ENCODE results near the gene BCL11B.

BCL11B gene

GRCh38 chr14:99212199-99212598 lies 59.8 kb downstream of the BCL11B start:
- DNase-seq (ENCODE audit: low read depth, low spot score) = no peak
- H3K4me3 ChIP-seq (ENCODE audit: low read length) = no peak overlapping the region

- DNase-seq (ENCODE audit: low read depth, low spot score) = no peak
Measured at GRCh38 chr14:99211410-99211809, 60.6 kb downstream of the BCL11B start.

GRCh38 chr14:99210333-99210732 lies 61.7 kb downstream of the BCL11B start:
- H3K4me3 ChIP-seq (ENCODE audit: low read length) = no peak overlapping the region
- DNase-seq (ENCODE audit: low read depth, low spot score) = no peak

More at GRCh38 chr14:99211410-99211809, 60.6 kb downstream of the BCL11B start:
- no peak overlapping the region for H3K4me3 ChIP-seq (ENCODE audit: low read length)

- no peak for DNase-seq (ENCODE audit: low read depth, low spot score)
- H3K4me3 ChIP-seq (ENCODE audit: low read length) = no peak overlapping the region
Measured at GRCh38 chr14:99209409-99209808, 62.6 kb downstream of the BCL11B start.

GRCh38 chr14:99208318-99208717 lies 63.7 kb downstream of the BCL11B start:
- no peak overlapping the region for H3K4me3 ChIP-seq (ENCODE audit: low read length)

GRCh38 chr14:99207456-99207855 lies 64.5 kb downstream of the BCL11B start:
- no peak for DNase-seq (ENCODE audit: low read depth, low spot score)
- no peak overlapping the region for H3K4me3 ChIP-seq (ENCODE audit: low read length)

More at GRCh38 chr14:99208318-99208717, 63.7 kb downstream of the BCL11B start:
- no peak for DNase-seq (ENCODE audit: low read depth, low spot score)

GRCh38 chr14:99206090-99206489 lies 65.9 kb downstream of the BCL11B start:
- H3K4me3 ChIP-seq (ENCODE audit: low read length) = no peak overlapping the region
- DNase-seq (ENCODE audit: low read depth, low spot score) = no peak

GRCh38 chr14:99205086-99205688 lies 66.8 kb downstream of the BCL11B start:
- no peak overlapping the region for H3K4me3 ChIP-seq (ENCODE audit: low read length)
- DNase-seq (ENCODE audit: low read depth, low spot score) = no peak

GRCh38 chr14:99203801-99204200 lies 68.2 kb downstream of the BCL11B start:
- no peak overlapping the region for H3K4me3 ChIP-seq (ENCODE audit: low read length)
- no peak for DNase-seq (ENCODE audit: low read depth, low spot score)

GRCh38 chr14:99203080-99203479 lies 68.9 kb downstream of the BCL11B start:
- no peak for DNase-seq (ENCODE audit: low read depth, low spot score)
- H3K4me3 ChIP-seq (ENCODE audit: low read length) = no peak overlapping the region

GRCh38 chr14:99202516-99202915 lies 69.5 kb downstream of the BCL11B start:
- DNase-seq (ENCODE audit: low read depth, low spot score) = no peak
- H3K4me3 ChIP-seq (ENCODE audit: low read length) = no peak overlapping the region

GRCh38 chr14:99201351-99202073 lies 70.5 kb downstream of the BCL11B start:
- no peak overlapping the region for H3K4me3 ChIP-seq (ENCODE audit: low read length)
- DNase-seq (ENCODE audit: low read depth, low spot score) = no peak

GRCh38 chr14:99200654-99201005 lies 71.4 kb downstream of the BCL11B start:
- no peak overlapping the region for H3K4me3 ChIP-seq (ENCODE audit: low read length)
- no peak for DNase-seq (ENCODE audit: low read depth, low spot score)

GRCh38 chr14:99199846-99200653 lies 71.9 kb downstream of the BCL11B start:
- H3K4me3 ChIP-seq (ENCODE audit: low read length) = no peak overlapping the region
- DNase-seq (ENCODE audit: low read depth, low spot score) = no peak

GRCh38 chr14:99198746-99199502 lies 73.1 kb downstream of the BCL11B start:
- no peak overlapping the region for H3K4me3 ChIP-seq (ENCODE audit: low read length)
- no peak for DNase-seq (ENCODE audit: low read depth, low spot score)

GRCh38 chr14:99196310-99196650 lies 75.7 kb downstream of the BCL11B start:
- no peak overlapping the region for H3K4me3 ChIP-seq (ENCODE audit: low read length)
- no peak for DNase-seq (ENCODE audit: low read depth, low spot score)

GRCh38 chr14:99195602-99196309 lies 76.2 kb downstream of the BCL11B start:
- no peak overlapping the region for H3K4me3 ChIP-seq (ENCODE audit: low read length)
- no peak for DNase-seq (ENCODE audit: low read depth, low spot score)

GRCh38 chr14:99194736-99195135 lies 77.3 kb downstream of the BCL11B start:
- no peak for DNase-seq (ENCODE audit: low read depth, low spot score)

GRCh38 chr14:99194136-99194535 lies 77.9 kb downstream of the BCL11B start:
- H3K4me3 ChIP-seq (ENCODE audit: low read length) = no peak overlapping the region
- DNase-seq (ENCODE audit: low read depth, low spot score) = no peak

More at GRCh38 chr14:99194736-99195135, 77.3 kb downstream of the BCL11B start:
- no peak overlapping the region for H3K4me3 ChIP-seq (ENCODE audit: low read length)

All from Jurkat, Clone E6-1 (cell line).